Stromal cell of bone marrow (primary cell): ENCODE results near the gene MVB12B.
A peak's percentile ranks its signal among the peaks of the same experiment; 100 is the strongest.

Experiments used
- DNase-seq: peaks from one replicate; pipeline ENCODE4 v3.0.0-alpha.2; 2012; ENCODE audit warnings: low read depth

The MVB12B gene

GRCh38 chr9:126494264-126494663, 167.6 kb downstream of the MVB12B start:
- no peak for DNase-seq

GRCh38 chr9:126494746-126495145, 168.1 kb downstream of the MVB12B start:
- DNase-seq, result no peak

GRCh38 chr9:126495411-126496180, 169.0 kb downstream of the MVB12B start:
- no peak for DNase-seq

- no peak for DNase-seq
These were observed 169.6 kb downstream of the MVB12B start for GRCh38 chr9:126496181-126496576.

GRCh38 chr9:126496781-126497659, 170.4 kb downstream of the MVB12B start:
- no peak for DNase-seq

GRCh38 chr9:126497660-126498275, 171.1 kb downstream of the MVB12B start:
- DNase-seq, result no peak

GRCh38 chr9:126498331-126498730, 171.7 kb downstream of the MVB12B start:
- DNase-seq, result no peak

GRCh38 chr9:126499005-126499910, 172.6 kb downstream of the MVB12B start:
- no peak for DNase-seq

GRCh38 chr9:126499911-126500599, 173.4 kb downstream of the MVB12B start:
- DNase-seq, result no peak

- no peak for DNase-seq
These were observed 174.2 kb downstream of the MVB12B start for GRCh38 chr9:126500600-126501382.

- DNase-seq, result no peak
These were observed 175.0 kb downstream of the MVB12B start for GRCh38 chr9:126501383-126502331.

- no peak for DNase-seq
These were observed 176.0 kb downstream of the MVB12B start for GRCh38 chr9:126502417-126503332.

GRCh38 chr9:126503333-126504085, 176.9 kb downstream of the MVB12B start:
- peak; percentile 47 for DNase-seq

- no peak for DNase-seq
These were observed 177.7 kb downstream of the MVB12B start for GRCh38 chr9:126504086-126504976.

GRCh38 chr9:126504977-126505455, 178.4 kb downstream of the MVB12B start:
- DNase-seq, result no peak
